ENCODE measurements around the gene MRPL2. TPM values are rescaled to one million over a fixed set of nuclear protein-coding genes. Genes with fewer than 3 reads are reported as not detected.

Gene MRPL2
- polyA plus RNA-seq, 3 donors: 23.9 to 26.9 (median 26.3) TPM

DNA sequence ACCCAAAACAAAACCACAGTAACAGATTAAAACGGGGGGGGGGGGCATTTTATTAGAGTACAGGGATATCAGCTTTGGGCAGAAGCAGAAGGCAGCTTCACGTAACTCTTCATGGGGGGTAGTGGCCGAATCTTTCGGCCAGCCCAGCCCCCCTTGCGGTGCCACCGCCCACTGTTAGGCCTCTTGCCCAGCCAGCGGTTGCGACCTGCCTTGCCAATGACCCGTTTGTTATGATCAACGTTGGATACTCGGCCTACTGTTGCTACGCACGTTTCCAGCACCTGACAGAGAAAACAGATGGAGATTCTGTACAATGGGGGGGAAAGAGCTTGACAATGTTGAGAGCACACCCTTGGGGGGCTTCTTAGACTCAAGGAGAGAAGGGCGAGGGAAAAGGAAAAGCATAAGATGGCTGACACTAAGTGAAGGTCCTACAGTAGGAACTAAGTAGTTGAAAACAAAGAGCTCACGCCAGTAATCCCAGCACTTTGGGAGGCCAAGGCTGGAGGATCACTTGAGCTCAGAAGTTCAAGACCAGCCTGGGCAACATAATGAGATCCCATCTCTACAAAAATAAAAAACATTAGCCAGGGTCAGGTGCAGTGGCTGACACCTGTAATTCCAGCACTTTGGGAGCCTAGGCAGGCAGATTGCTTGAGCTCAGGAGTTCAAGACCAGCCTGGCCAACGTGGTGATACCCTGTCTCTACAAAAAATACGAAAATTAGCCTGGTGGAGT lies 4.9 kb downstream of the MRPL2 start:
- peaks cover 0 to 2% (median 2%) of the 10 kb centered on the region in 3 donors for H3K27me3 Mint-ChIP-seq (ENCODE audit: low read depth in 3 of 3)
- H3K9ac ChIP-seq (ENCODE audit: insufficient read depth, low read length, poor library complexity, severe bottlenecking): peak overlapping the region; percentile 80
- H3K9me3 Mint-ChIP-seq: no peaks in the 10 kb centered on the region
- peaks cover 38% of the 10 kb centered on the region for H3K4me1 Mint-ChIP-seq
- no peaks in the 10 kb centered on the region for H4K20me1 ChIP-seq (ENCODE audit: insufficient read depth, low read length)
- no peaks in the 10 kb centered on the region for H3K27me3 ChIP-seq (ENCODE audit: control insufficient read depth in 2 of 2, insufficient read depth in 2 of 2, low read length in 2 of 2)
- WGBS (ENCODE audit: insufficient coverage): 87% methylated on average over 16 of the region's 17 CpGs
- H3K9me3 ChIP-seq (replicated peaks in 1 of 2; ENCODE audit: control insufficient read depth in 1 of 2, insufficient read depth in 1 of 2, low read length in 2 of 2): no peaks in the 10 kb centered on the region
- H3K4me1 ChIP-seq (ENCODE audit: control insufficient read depth in 1 of 2, insufficient read depth in 2 of 2, low read length in 2 of 2): peaks cover 19 to 33% of the 10 kb centered on the region in 2 donors
- peak overlapping the region; percentile 98 for H2AFZ ChIP-seq (ENCODE audit: insufficient read depth, low read depth, low read length, poor library complexity, severe bottlenecking)
- H3K36me3 ChIP-seq (replicated peaks in 1 of 2; ENCODE audit: control insufficient read depth in 1 of 2, insufficient read depth in 2 of 2, low read length in 2 of 2): peaks cover 10 to 34% of the 10 kb centered on the region in 2 donors
- peak overlapping the region; percentile 98 for H3K4me2 ChIP-seq (replicated peaks; ENCODE audit: extremely low read depth, low read length, poor library complexity, severe bottlenecking)
- no peak for DNase-seq
- peak overlapping the region; percentile 89 to 97 for H3K4me3 Mint-ChIP-seq
- H3K36me3 Mint-ChIP-seq: peaks cover 35 to 43% of the 10 kb centered on the region in 2 donors
- H3K27ac Mint-ChIP-seq: peak overlapping the region; percentile 87 to 97 (median 95)
- TF ChIP-seq, protein P1, sequence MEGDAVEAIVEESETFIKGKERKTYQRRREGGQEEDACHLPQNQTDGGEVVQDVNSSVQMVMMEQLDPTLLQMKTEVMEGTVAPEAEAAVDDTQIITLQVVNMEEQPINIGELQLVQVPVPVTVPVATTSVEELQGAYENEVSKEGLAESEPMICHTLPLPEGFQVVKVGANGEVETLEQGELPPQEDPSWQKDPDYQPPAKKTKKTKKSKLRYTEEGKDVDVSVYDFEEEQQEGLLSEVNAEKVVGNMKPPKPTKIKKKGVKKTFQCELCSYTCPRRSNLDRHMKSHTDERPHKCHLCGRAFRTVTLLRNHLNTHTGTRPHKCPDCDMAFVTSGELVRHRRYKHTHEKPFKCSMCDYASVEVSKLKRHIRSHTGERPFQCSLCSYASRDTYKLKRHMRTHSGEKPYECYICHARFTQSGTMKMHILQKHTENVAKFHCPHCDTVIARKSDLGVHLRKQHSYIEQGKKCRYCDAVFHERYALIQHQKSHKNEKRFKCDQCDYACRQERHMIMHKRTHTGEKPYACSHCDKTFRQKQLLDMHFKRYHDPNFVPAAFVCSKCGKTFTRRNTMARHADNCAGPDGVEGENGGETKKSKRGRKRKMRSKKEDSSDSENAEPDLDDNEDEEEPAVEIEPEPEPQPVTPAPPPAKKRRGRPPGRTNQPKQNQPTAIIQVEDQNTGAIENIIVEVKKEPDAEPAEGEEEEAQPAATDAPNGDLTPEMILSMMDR (IDR thresholded peaks at IDR 0.05): no peak
- H3K27ac ChIP-seq (ENCODE audit: low read depth in 1 of 2, low read length in 2 of 2): peak overlapping the region in 1 of 2 donors; percentile 86
- intact Hi-C loops (cut with micrococcal nuclease): loop anchor here in 1 of 2 donors (10.0 kb wide), 1 partner anchor 120 kb away; the partner anchor contains the start of gene SRF
- H3K4me3 ChIP-seq (replicated peaks in 1 of 3; ENCODE audit: low read depth in 2 of 3, low read length in 3 of 3): peak overlapping the region; percentile 66 to 91 (median 85)
- peaks cover 19% of the 10 kb centered on the region for H3K79me2 ChIP-seq (ENCODE audit: insufficient read depth, low read length)

DNA sequence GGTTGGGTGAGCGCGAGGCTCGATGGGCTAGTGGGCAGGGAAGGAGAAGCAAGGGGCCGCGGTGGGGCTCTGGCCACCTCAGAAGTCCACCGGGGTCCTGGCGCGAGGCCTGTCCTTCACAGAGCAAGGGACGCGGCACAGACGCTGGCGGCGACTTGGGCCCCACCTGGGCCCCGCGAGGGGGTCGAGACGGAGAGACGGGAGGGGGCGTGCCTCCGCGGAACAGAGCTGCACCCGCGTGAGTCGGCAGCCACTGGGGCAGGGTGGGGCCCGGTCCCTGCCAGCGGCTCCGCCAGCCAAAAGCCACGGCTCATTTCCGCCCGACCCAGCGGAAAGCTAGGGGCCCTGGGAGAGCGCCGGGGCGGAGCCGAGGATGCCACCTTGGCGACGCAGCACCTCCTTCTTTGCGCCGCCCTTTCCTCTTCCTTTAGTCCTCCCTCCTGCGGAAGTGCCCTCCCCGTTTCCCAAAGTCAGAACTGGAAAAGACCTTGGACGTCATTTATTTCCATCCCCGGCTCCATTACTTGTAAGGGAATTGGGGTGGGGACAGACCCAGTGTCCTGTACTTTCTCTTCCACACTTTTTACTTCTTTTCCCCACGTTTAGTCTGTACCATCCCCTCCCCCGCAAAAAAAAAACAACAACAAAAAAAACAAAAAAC lies 5.6 kb downstream of the MRPL2 start, which contains the start of gene CUL7:
Gene CUL7, minus strand, starts transcription at position 307 of the 661 bp plus-strand sequence. CDS start 1,063 bp downstream, outside the sequence.
- no peaks in the 10 kb centered on the region for H3K9me3 Mint-ChIP-seq
- H3K27me3 Mint-ChIP-seq (ENCODE audit: low read depth in 3 of 3): peaks cover 0 to 2% (median 2%) of the 10 kb centered on the region in 3 donors
- Histone ChIP-seq H3K36me3 (replicated peaks in 1 of 2; ENCODE audit: control insufficient read depth in 1 of 2, insufficient read depth in 2 of 2, low read length in 2 of 2) (peaks cover 13 to 41% of the 10 kb centered on the region in 2 donors), H3K27ac (ENCODE audit: low read depth in 1 of 2, low read length in 2 of 2) (peak within 1 kb of the TSS; percentile 44 to 86), H3K4me1 (ENCODE audit: control insufficient read depth in 1 of 2, insufficient read depth in 2 of 2, low read length in 2 of 2) (peaks cover 16 to 29% of the 10 kb centered on the region in 2 donors), H3K79me2 (ENCODE audit: insufficient read depth, low read length) (peaks cover 14% of the 10 kb centered on the region), H3K4me3 (replicated peaks in 1 of 3; ENCODE audit: low read depth in 2 of 3, low read length in 3 of 3) (peak within 1 kb of the TSS; percentile 66 to 91 (median 85)), H3K9ac (ENCODE audit: insufficient read depth, low read length, poor library complexity, severe bottlenecking) (peak within 1 kb of the TSS; percentile 80), H3K9me3 (replicated peaks in 1 of 2; ENCODE audit: control insufficient read depth in 1 of 2, insufficient read depth in 1 of 2, low read length in 2 of 2) (no peaks in the 10 kb centered on the region), H4K20me1 (ENCODE audit: insufficient read depth, low read length) (no peaks in the 10 kb centered on the region), H3K27me3 (ENCODE audit: control insufficient read depth in 2 of 2, insufficient read depth in 2 of 2, low read length in 2 of 2) (no peaks in the 10 kb centered on the region), H3K4me2 (replicated peaks; ENCODE audit: extremely low read depth, low read length, poor library complexity, severe bottlenecking) (peak within 1 kb of the TSS; percentile 98), H2AFZ (ENCODE audit: insufficient read depth, low read depth, low read length, poor library complexity, severe bottlenecking) (peak within 1 kb of the TSS; percentile 98)
- H3K27ac Mint-ChIP-seq: peak within 1 kb of the TSS; percentile 87 to 97 (median 95)
- TF ChIP-seq, protein P1 (IDR thresholded peaks at IDR 0.05): no peak
- peaks cover 35% of the 10 kb centered on the region for H3K4me1 Mint-ChIP-seq
- DNase-seq: peak; percentile 59 to 82 (median 72)
- H3K36me3 Mint-ChIP-seq: peaks cover 39 to 50% of the 10 kb centered on the region in 2 donors
- H3K4me3 Mint-ChIP-seq: peak within 1 kb of the TSS; percentile 89 to 97
- intact Hi-C loops (cut with micrococcal nuclease): loop anchor here in 1 of 2 donors (10.0 kb wide), 1 partner anchor 121 kb away; the partner anchor contains the start of gene SRF
- WGBS (ENCODE audit: insufficient coverage): 0% methylated on average over 30 of the region's 45 CpGs

All from CD14-positive monocyte (primary cell).